ENCODE data around the gene RPS6KA5.

GRCh38 chr14:90836692-90837063 is 223.8 kb downstream of the RPS6KA5 start:
- TF ChIP-seq POLR2AphosphoS5 (IDR thresholded peaks at IDR 0.05; ENCODE audit: low read depth, low read length) (no peak), CTCF (IDR thresholded peaks at IDR 0.05 in 2 of 3, conservative IDR thresholded peaks at IDR 0.05 in 1 of 3; ENCODE audit: borderline replicate concordance in 1 of 3, insufficient read depth in 1 of 3, low read depth in 2 of 3, low read length in 2 of 3) (no peak), POLR2A (IDR thresholded peaks at IDR 0.05; ENCODE audit: borderline replicate concordance, extremely low read depth, insufficient read depth, insufficient read length) (no peak), SIN3A (IDR thresholded peaks at IDR 0.05; ENCODE audit: low read depth) (no peak), EZH2 (IDR thresholded peaks at IDR 0.05) (no peak), JUND (IDR thresholded peaks at IDR 0.05) (no peak), YY1 (IDR thresholded peaks at IDR 0.05; ENCODE audit: extremely low read depth, insufficient replicate concordance, low read depth, low read length) (no peak), MAX (IDR thresholded peaks at IDR 0.05) (no peak), EGR1 (IDR thresholded peaks at IDR 0.05; ENCODE audit: low read depth) (no peak)

Measured in HCT116 (cell line).